Peyer's patch (tissue), 4 donors: ENCODE results near the gene PSD4.
A peak's percentile ranks its signal among the peaks of the same experiment; 100 is the strongest.

Experiments
- POLR2A ChIP-seq, 2 donors: fragments of 450-650 bp; IDR thresholded peaks; one replicate each; pipeline ENCODE4 v1.5.1; 2017; ENCODE audit warnings: antibody characterized with exemption in 2 of 2, mild to moderate bottlenecking in 2 of 2, moderate library complexity in 2 of 2
- TF ChIP-seq, protein P1 (sequence below), 6 experiments: fragments of 450-650 bp in 4 of 6; fragments of 200-600 bp in 2 of 6; sonication (generic) in 1 of 6; IDR thresholded peaks; one replicate each; pipeline ENCODE4 v1.5.1; 2017 to 2019; ENCODE audit warnings: antibody characterized with exemption in 6 of 6, mild to moderate bottlenecking in 3 of 6, moderate library complexity in 1 of 6

- TF ChIP-seq, protein P1, sequence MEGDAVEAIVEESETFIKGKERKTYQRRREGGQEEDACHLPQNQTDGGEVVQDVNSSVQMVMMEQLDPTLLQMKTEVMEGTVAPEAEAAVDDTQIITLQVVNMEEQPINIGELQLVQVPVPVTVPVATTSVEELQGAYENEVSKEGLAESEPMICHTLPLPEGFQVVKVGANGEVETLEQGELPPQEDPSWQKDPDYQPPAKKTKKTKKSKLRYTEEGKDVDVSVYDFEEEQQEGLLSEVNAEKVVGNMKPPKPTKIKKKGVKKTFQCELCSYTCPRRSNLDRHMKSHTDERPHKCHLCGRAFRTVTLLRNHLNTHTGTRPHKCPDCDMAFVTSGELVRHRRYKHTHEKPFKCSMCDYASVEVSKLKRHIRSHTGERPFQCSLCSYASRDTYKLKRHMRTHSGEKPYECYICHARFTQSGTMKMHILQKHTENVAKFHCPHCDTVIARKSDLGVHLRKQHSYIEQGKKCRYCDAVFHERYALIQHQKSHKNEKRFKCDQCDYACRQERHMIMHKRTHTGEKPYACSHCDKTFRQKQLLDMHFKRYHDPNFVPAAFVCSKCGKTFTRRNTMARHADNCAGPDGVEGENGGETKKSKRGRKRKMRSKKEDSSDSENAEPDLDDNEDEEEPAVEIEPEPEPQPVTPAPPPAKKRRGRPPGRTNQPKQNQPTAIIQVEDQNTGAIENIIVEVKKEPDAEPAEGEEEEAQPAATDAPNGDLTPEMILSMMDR (IDR thresholded peaks at IDR 0.05) = peak in 1 of 6 experiments; percentile 15
- TF ChIP-seq POLR2A (IDR thresholded peaks at IDR 0.05) = peak in 1 of 2 donors; percentile 28
Measured at GRCh38 chr2:113200736-113201490, 27.1 kb downstream of the PSD4 start.
